Sigmoid colon (tissue), 7 donors: Measurements from ENCODE around the gene MTURN. TPM values are rescaled to one million over a fixed set of nuclear protein-coding genes. Genes with fewer than 3 reads are reported as not detected.
A peak's percentile ranks its signal among the peaks of the same experiment; 100 is the strongest.

Source experiments
- DNase-seq: peaks from one replicate; pipeline ENCODE4 v3.0.0-alpha.2; 2019
- H3K27ac ChIP-seq, 4 donors: fragments of 200-600 bp; sonication (generic); one replicate each; pipeline ENCODE4 v1.5.1; 2016 to 2019; ENCODE audit warnings: mild to moderate bottlenecking in 1 of 4
- H3K27me3 ChIP-seq, 3 donors: fragments of 200-600 bp; sonication (generic); one replicate each; pipeline ENCODE4 v1.5.1; 2019; ENCODE audit warnings: mild to moderate bottlenecking in 1 of 3
- H3K36me3 ChIP-seq, 4 donors: fragments of 200-600 bp; sonication (generic); one replicate each; pipeline ENCODE4 v1.5.1; 2016 to 2019
- H3K4me1 ChIP-seq, 4 donors: fragments of 200-600 bp; sonication (generic); one replicate each; pipeline ENCODE4 v1.5.1; 2017 to 2019
- H3K4me3 ChIP-seq, 4 donors: fragments of 200-600 bp; sonication (generic); one replicate each; pipeline ENCODE4 v1.5.1; 2017 to 2019; ENCODE audit warnings: mild to moderate bottlenecking in 2 of 4, moderate library complexity in 1 of 4
- H3K9me3 ChIP-seq, 4 donors: fragments of 200-600 bp in 3 of 4; sonication (generic) in 3 of 4; one replicate each; pipeline versions ENCODE4 v1.5.1 to v1.6.1; 2013 to 2019
- CTCF ChIP-seq, 4 experiments: fragments of 450-650 bp in 3 of 4; fragments of 200-600 bp in 1 of 4; IDR thresholded peaks; one replicate each; pipeline ENCODE4 v1.5.1; 2016 to 2019; ENCODE audit warnings: antibody characterized with exemption in 4 of 4, mild to moderate bottlenecking in 3 of 4, moderate library complexity in 2 of 4
- EP300 ChIP-seq, 4 donors: sonication (generic); formaldehyde crosslinking; IDR thresholded peaks; one replicate each; pipeline ENCODE4 v1.6.1; 2017; ENCODE audit warnings: antibody characterized with exemption in 4 of 4
- POLR2A ChIP-seq, 2 donors: fragments of 450-650 bp; IDR thresholded peaks; one replicate each; pipeline ENCODE4 v1.6.1; 2016; ENCODE audit warnings: antibody characterized with exemption in 2 of 2, mild to moderate bottlenecking in 2 of 2, moderate library complexity in 2 of 2
- POLR2AphosphoS5 ChIP-seq, 4 donors: sonication (generic); formaldehyde crosslinking; IDR thresholded peaks; one replicate each; pipeline ENCODE4 v1.6.1; 2017; ENCODE audit warnings: antibody characterized with exemption in 4 of 4
- WGBS, 2 donors: extraction: QIAGEN DNeasy Blood & Tissue Kit; methylation state at CpG; one replicate each; pipeline ENCODE4 v1.1.7; 2013; 5-methylcytosine and 5-hydroxymethylcytosine counted together
- intact Hi-C: fragments of 100-400 bp; cut with DNase I; formaldehyde crosslinking; loops from one replicate; pipeline ENCODE4 v1.15.1; 2023
- polyA plus RNA-seq, 3 donors: library from polyadenylated mRNA; stranded (reverse); fragments of 200-250 nt; gene quantifications; one replicate each; pipeline ENCODE4 v1.2.3, GENCODE V29; 2013
- total RNA-seq, 4 donors: library from RNA; depleted of rRNA; stranded (reverse); fragments of >200 nt; gene quantifications; one replicate each; pipeline ENCODE4 v1.1.0, GENCODE V29; 2016
- donor health status: healthy with polysubstance abuse.
- donor health status: Bipolar disorder and iron deficiency.
- donor health status: healthy.

MTURN gene
- total and polyA plus RNA-seq, 7 donors, result 7.2 to 102 (median 75.9) TPM

- WGBS, 2 donors, result 91 to 94% methylated on average over 6 of the region's 6 CpGs
- Histone ChIP-seq H3K27ac (peak overlapping the region; percentile 58 to 70 (median 66)), H3K4me1 (peaks cover 0 to 48% (median 27%) of the 10 kb centered on the region in 4 donors), H3K36me3 (no peaks in the 10 kb centered on the region), H3K9me3 (no peaks in the 10 kb centered on the region), H3K4me3 (no peak overlapping the region), H3K27me3 (no peaks in the 10 kb centered on the region)
- peak; percentile 74 for DNase-seq
- no peak for TF ChIP-seq POLR2A (IDR thresholded peaks at IDR 0.05)
- peak in 1 of 4 donors; percentile 19 for TF ChIP-seq EP300 (IDR thresholded peaks at IDR 0.05)
- TF ChIP-seq POLR2AphosphoS5 (IDR thresholded peaks at IDR 0.05), result peak in 3 of 4 donors; percentile 31 to 61 (median 57)
- TF ChIP-seq CTCF (IDR thresholded peaks at IDR 0.05), result no peak
- intact Hi-C loops, result no loop called here
These were observed 46.4 kb downstream of the MTURN start for GRCh38 chr7:30181211-30181610.

GRCh38 chr7:30181736-30182522 lies 47.1 kb downstream of the MTURN start:
- H3K4me3 ChIP-seq, result no peak overlapping the region
- DNase-seq, result no peak
- peaks cover 0 to 48% (median 27%) of the 10 kb centered on the region in 4 donors for H3K4me1 ChIP-seq
- peak overlapping the region; percentile 58 to 70 (median 66) for H3K27ac ChIP-seq
- no peaks in the 10 kb centered on the region for H3K36me3 ChIP-seq
- intact Hi-C loops, result no loop called here
- TF ChIP-seq POLR2AphosphoS5 (IDR thresholded peaks at IDR 0.05), result peak in 2 of 4 donors; percentile 14 to 37
- no peak for TF ChIP-seq EP300 (IDR thresholded peaks at IDR 0.05)
- TF ChIP-seq POLR2A (IDR thresholded peaks at IDR 0.05), result no peak
- TF ChIP-seq CTCF (IDR thresholded peaks at IDR 0.05), result no peak
- 88 to 91% methylated on average over 7 of the region's 7 CpGs for WGBS, 2 donors
- H3K9me3 ChIP-seq, result no peaks in the 10 kb centered on the region
- no peaks in the 10 kb centered on the region for H3K27me3 ChIP-seq

GRCh38 chr7:30182814-30183213 lies 48.0 kb downstream of the MTURN start:
- no peaks in the 10 kb centered on the region for H3K9me3 ChIP-seq
- H3K27me3 ChIP-seq, result no peaks in the 10 kb centered on the region
- 94 to 97% methylated on average over 2 of the region's 2 CpGs for WGBS, 2 donors
- H3K27ac ChIP-seq, result peak overlapping the region; percentile 58 to 70 (median 66)
- peaks cover 0 to 48% (median 27%) of the 10 kb centered on the region in 4 donors for H3K4me1 ChIP-seq
- TF ChIP-seq CTCF (IDR thresholded peaks at IDR 0.05), result no peak
- no peak overlapping the region for H3K4me3 ChIP-seq
- intact Hi-C loops, result no loop called here
- no peak for DNase-seq
- H3K36me3 ChIP-seq, result no peaks in the 10 kb centered on the region

GRCh38 chr7:30183749-30184369 lies 49.1 kb downstream of the MTURN start:
- H3K4me1 ChIP-seq, result peaks cover 0 to 44% (median 23%) of the 10 kb centered on the region in 4 donors
- 94 to 95% methylated on average over 4 of the region's 4 CpGs for WGBS, 2 donors

More at GRCh38 chr7:30183749-30184369, 49.1 kb downstream of the MTURN start:
- Histone ChIP-seq H3K27me3 (no peaks in the 10 kb centered on the region), H3K36me3 (no peaks in the 10 kb centered on the region), H3K27ac (peak overlapping the region; percentile 41 to 61 (median 50)), H3K9me3 (no peaks in the 10 kb centered on the region), H3K4me3 (no peak overlapping the region)
- DNase-seq, result no peak
- TF ChIP-seq POLR2A (IDR thresholded peaks at IDR 0.05), result no peak
- no peak for TF ChIP-seq POLR2AphosphoS5 (IDR thresholded peaks at IDR 0.05)
- no peak for TF ChIP-seq EP300 (IDR thresholded peaks at IDR 0.05)
- TF ChIP-seq CTCF (IDR thresholded peaks at IDR 0.05), result no peak
- intact Hi-C loops, result no loop called here
